GM19193 (cell line): Measurements from ENCODE around the gene GUCY1B1.

Experiments
- POLR2A ChIP-seq: IDR thresholded peaks from 4 replicates; pipeline ENCODE4 v1.6.1; 2011; ENCODE audit not compliant: insufficient read depth, insufficient read length; ENCODE audit errors: extremely low read depth

The GUCY1B1 gene

GRCh38 chr4:155774033-155774432, 15.2 kb downstream of the GUCY1B1 start:
- no peak for TF ChIP-seq POLR2A

GRCh38 chr4:155777971-155778735, 19.3 kb downstream of the GUCY1B1 start:
- no peak for TF ChIP-seq POLR2A

- TF ChIP-seq POLR2A, result no peak
These were observed 22.0 kb downstream of the GUCY1B1 start for GRCh38 chr4:155780775-155781174.

- TF ChIP-seq POLR2A, result no peak
These were observed 22.5 kb downstream of the GUCY1B1 start for GRCh38 chr4:155781249-155781831.

GRCh38 chr4:155784637-155785036, 25.8 kb downstream of the GUCY1B1 start:
- no peak for TF ChIP-seq POLR2A

GRCh38 chr4:155785828-155786227, 27.0 kb downstream of the GUCY1B1 start:
- TF ChIP-seq POLR2A, result no peak

GRCh38 chr4:155787113-155787710, 28.4 kb downstream of the GUCY1B1 start:
- TF ChIP-seq POLR2A, result no peak

GRCh38 chr4:155789391-155789790, 30.6 kb downstream of the GUCY1B1 start:
- no peak for TF ChIP-seq POLR2A

GRCh38 chr4:155789982-155790381, 31.2 kb downstream of the GUCY1B1 start:
- TF ChIP-seq POLR2A, result no peak

- TF ChIP-seq POLR2A, result no peak
These were observed 35.9 kb downstream of the GUCY1B1 start for GRCh38 chr4:155794589-155795236.

GRCh38 chr4:155795991-155796390, 37.2 kb downstream of the GUCY1B1 start:
- no peak for TF ChIP-seq POLR2A

GRCh38 chr4:155799116-155799793, 40.4 kb downstream of the GUCY1B1 start:
- TF ChIP-seq POLR2A, result no peak

- no peak for TF ChIP-seq POLR2A
These were observed 40.9 kb downstream of the GUCY1B1 start for GRCh38 chr4:155799794-155800123.

- no peak for TF ChIP-seq POLR2A
These were observed 42.0 kb downstream of the GUCY1B1 start for GRCh38 chr4:155800685-155801343.

- no peak for TF ChIP-seq POLR2A
These were observed 43.6 kb downstream of the GUCY1B1 start for GRCh38 chr4:155802190-155802959.

GRCh38 chr4:155805016-155805415, 46.2 kb downstream of the GUCY1B1 start:
- TF ChIP-seq POLR2A, result no peak
